ENCODE results near the gene ZNF391.

DNA sequence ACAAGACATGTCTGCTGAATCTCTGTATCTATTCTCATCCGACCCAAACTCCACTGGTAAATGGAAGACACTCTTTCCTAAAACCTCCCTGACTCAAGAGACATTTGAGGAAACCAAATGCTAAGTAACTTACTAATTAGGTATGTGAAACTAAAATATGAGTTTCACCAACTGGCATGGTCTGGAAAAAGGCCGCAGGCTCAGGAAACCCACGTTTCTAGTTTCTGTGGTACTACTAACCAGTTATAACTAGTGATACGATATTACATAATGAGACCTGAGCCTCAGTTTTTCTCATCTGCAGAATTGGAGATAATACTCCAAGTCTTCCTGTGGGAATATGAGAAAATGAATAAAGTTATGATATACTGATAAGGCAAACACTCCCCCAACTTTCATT lies 39.9 kb downstream of the ZNF391 start:
- TF ChIP-seq, protein P1, sequence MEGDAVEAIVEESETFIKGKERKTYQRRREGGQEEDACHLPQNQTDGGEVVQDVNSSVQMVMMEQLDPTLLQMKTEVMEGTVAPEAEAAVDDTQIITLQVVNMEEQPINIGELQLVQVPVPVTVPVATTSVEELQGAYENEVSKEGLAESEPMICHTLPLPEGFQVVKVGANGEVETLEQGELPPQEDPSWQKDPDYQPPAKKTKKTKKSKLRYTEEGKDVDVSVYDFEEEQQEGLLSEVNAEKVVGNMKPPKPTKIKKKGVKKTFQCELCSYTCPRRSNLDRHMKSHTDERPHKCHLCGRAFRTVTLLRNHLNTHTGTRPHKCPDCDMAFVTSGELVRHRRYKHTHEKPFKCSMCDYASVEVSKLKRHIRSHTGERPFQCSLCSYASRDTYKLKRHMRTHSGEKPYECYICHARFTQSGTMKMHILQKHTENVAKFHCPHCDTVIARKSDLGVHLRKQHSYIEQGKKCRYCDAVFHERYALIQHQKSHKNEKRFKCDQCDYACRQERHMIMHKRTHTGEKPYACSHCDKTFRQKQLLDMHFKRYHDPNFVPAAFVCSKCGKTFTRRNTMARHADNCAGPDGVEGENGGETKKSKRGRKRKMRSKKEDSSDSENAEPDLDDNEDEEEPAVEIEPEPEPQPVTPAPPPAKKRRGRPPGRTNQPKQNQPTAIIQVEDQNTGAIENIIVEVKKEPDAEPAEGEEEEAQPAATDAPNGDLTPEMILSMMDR (IDR thresholded peaks at IDR 0.05), result no peak
- TF ChIP-seq POLR2A (IDR thresholded peaks at IDR 0.05) (no peak), POLR2AphosphoS5 (IDR thresholded peaks at IDR 0.05) (no peak)

Measured in gastroesophageal sphincter (tissue), 3 donors.